ENCODE data around the gene JHY.
"Not testable (repeated sequence)": the region's sequence is repeated elsewhere in the genome, so short reads cannot be mapped to it uniquely, and the experiment has no call there.

Gene JHY

GRCh38 chr11:122853971-122854446, 28.6 kb upstream of the JHY start:
- ATAC-seq (ENCODE audit: insufficient read depth, low read depth) (peak; percentile 73), DNase-seq (peak; percentile 52)
- Histone ChIP-seq H3K4me2 (ENCODE audit: insufficient read depth, low read length) (no peak overlapping the region), H3K27ac (ENCODE audit: low read length) (no peak overlapping the region), H3K27me3 (ENCODE audit: insufficient read depth, low read length, poor library complexity) (peaks cover 4% of the 10 kb centered on the region), H3K36me3 (ENCODE audit: insufficient read depth, low read length) (no peaks in the 10 kb centered on the region), H3K9ac (ENCODE audit: low read depth, low read length) (no peak overlapping the region), H3K4me1 (ENCODE audit: insufficient read depth, low read length) (peaks cover 5% of the 10 kb centered on the region), H3K4me3 (ENCODE audit: low read depth in 1 of 2, low read length in 2 of 2) (no peak overlapping the region), H2AFZ (ENCODE audit: low read depth, low read length) (peak overlapping the region; percentile 64; the same call in 1 of the 2 replicates), H3K79me2 (ENCODE audit: insufficient read depth, low read length) (no peaks in the 10 kb centered on the region), H3K9me3 (ENCODE audit: insufficient read depth, low read length, severe bottlenecking) (no peaks in the 10 kb centered on the region), H4K20me1 (ENCODE audit: insufficient read depth, low read length) (no peaks in the 10 kb centered on the region)
- TF ChIP-seq EZH2 (IDR thresholded peaks at IDR 0.05; ENCODE audit: borderline replicate concordance, low read depth, low read length, severe bottlenecking): no peak
- TF ChIP-seq, protein P1, sequence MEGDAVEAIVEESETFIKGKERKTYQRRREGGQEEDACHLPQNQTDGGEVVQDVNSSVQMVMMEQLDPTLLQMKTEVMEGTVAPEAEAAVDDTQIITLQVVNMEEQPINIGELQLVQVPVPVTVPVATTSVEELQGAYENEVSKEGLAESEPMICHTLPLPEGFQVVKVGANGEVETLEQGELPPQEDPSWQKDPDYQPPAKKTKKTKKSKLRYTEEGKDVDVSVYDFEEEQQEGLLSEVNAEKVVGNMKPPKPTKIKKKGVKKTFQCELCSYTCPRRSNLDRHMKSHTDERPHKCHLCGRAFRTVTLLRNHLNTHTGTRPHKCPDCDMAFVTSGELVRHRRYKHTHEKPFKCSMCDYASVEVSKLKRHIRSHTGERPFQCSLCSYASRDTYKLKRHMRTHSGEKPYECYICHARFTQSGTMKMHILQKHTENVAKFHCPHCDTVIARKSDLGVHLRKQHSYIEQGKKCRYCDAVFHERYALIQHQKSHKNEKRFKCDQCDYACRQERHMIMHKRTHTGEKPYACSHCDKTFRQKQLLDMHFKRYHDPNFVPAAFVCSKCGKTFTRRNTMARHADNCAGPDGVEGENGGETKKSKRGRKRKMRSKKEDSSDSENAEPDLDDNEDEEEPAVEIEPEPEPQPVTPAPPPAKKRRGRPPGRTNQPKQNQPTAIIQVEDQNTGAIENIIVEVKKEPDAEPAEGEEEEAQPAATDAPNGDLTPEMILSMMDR (IDR thresholded peaks at IDR 0.05; ENCODE audit: borderline replicate concordance, extremely low read depth, low read length, poor library complexity, severe bottlenecking): peak; percentile 87

GRCh38 chr11:122861631-122862030, 20.9 kb upstream of the JHY start:
- Histone ChIP-seq H3K4me3 (ENCODE audit: low read depth in 1 of 2, low read length in 2 of 2) (no peak overlapping the region), H3K9ac (ENCODE audit: low read depth, low read length) (no peak overlapping the region), H3K79me2 (ENCODE audit: insufficient read depth, low read length) (no peaks in the 10 kb centered on the region), H4K20me1 (ENCODE audit: insufficient read depth, low read length) (no peaks in the 10 kb centered on the region), H3K27me3 (ENCODE audit: insufficient read depth, low read length, poor library complexity) (peaks cover 18% of the 10 kb centered on the region), H3K27ac (ENCODE audit: low read length) (no peak overlapping the region), H3K4me2 (ENCODE audit: insufficient read depth, low read length) (no peak overlapping the region), H3K36me3 (ENCODE audit: insufficient read depth, low read length) (no peaks in the 10 kb centered on the region), H2AFZ (ENCODE audit: low read depth, low read length) (no peak overlapping the region), H3K4me1 (ENCODE audit: insufficient read depth, low read length) (no peaks in the 10 kb centered on the region), H3K9me3 (ENCODE audit: insufficient read depth, low read length, severe bottlenecking) (no peaks in the 10 kb centered on the region)
- TF ChIP-seq, protein P1 (IDR thresholded peaks at IDR 0.05; ENCODE audit: borderline replicate concordance, extremely low read depth, low read length, poor library complexity, severe bottlenecking): no peak
- no peak for TF ChIP-seq EZH2 (IDR thresholded peaks at IDR 0.05; ENCODE audit: borderline replicate concordance, low read depth, low read length, severe bottlenecking)
- DNase-seq (no peak), ATAC-seq (ENCODE audit: insufficient read depth, low read depth) (no peak)

- H3K27ac ChIP-seq (ENCODE audit: low read length): no peak overlapping the region
- no peak for ATAC-seq (ENCODE audit: insufficient read depth, low read depth)
- H3K4me1 ChIP-seq (ENCODE audit: insufficient read depth, low read length): no peaks in the 10 kb centered on the region
These were observed 20.5 kb upstream of the JHY start for GRCh38 chr11:122862091-122862490.

GRCh38 chr11:122863154-122863553, 19.4 kb upstream of the JHY start:
- not testable (repeated sequence) for H4K20me1 ChIP-seq (ENCODE audit: insufficient read depth, low read length); H3K4me3 ChIP-seq (ENCODE audit: low read depth in 1 of 2, low read length in 2 of 2); H3K9me3 ChIP-seq (ENCODE audit: insufficient read depth, low read length, severe bottlenecking); H3K27ac ChIP-seq (ENCODE audit: low read length); ATAC-seq (ENCODE audit: insufficient read depth, low read depth); H3K9ac ChIP-seq (ENCODE audit: low read depth, low read length); H3K4me1 ChIP-seq (ENCODE audit: insufficient read depth, low read length); H3K79me2 ChIP-seq (ENCODE audit: insufficient read depth, low read length); H2AFZ ChIP-seq (ENCODE audit: low read depth, low read length); DNase-seq; H3K4me2 ChIP-seq (ENCODE audit: insufficient read depth, low read length); H3K36me3 ChIP-seq (ENCODE audit: insufficient read depth, low read length)
- H3K27me3 ChIP-seq (ENCODE audit: insufficient read depth, low read length, poor library complexity): peaks cover 16% of the 10 kb centered on the region

More at GRCh38 chr11:122862091-122862490, 20.5 kb upstream of the JHY start:
- no peak overlapping the region for H3K4me2 ChIP-seq (ENCODE audit: insufficient read depth, low read length)
- no peak overlapping the region for H3K9ac ChIP-seq (ENCODE audit: low read depth, low read length)
- H3K79me2 ChIP-seq (ENCODE audit: insufficient read depth, low read length): no peaks in the 10 kb centered on the region
- H4K20me1 ChIP-seq (ENCODE audit: insufficient read depth, low read length): no peaks in the 10 kb centered on the region
- DNase-seq: no peak
- no peaks in the 10 kb centered on the region for H3K36me3 ChIP-seq (ENCODE audit: insufficient read depth, low read length)
- no peaks in the 10 kb centered on the region for H3K9me3 ChIP-seq (ENCODE audit: insufficient read depth, low read length, severe bottlenecking)
- H3K4me3 ChIP-seq (ENCODE audit: low read depth in 1 of 2, low read length in 2 of 2): no peak overlapping the region
- TF ChIP-seq EZH2 (IDR thresholded peaks at IDR 0.05; ENCODE audit: borderline replicate concordance, low read depth, low read length, severe bottlenecking): no peak
- TF ChIP-seq, protein P1 (IDR thresholded peaks at IDR 0.05; ENCODE audit: borderline replicate concordance, extremely low read depth, low read length, poor library complexity, severe bottlenecking): no peak
- no peak overlapping the region for H2AFZ ChIP-seq (ENCODE audit: low read depth, low read length)
- peaks cover 18% of the 10 kb centered on the region for H3K27me3 ChIP-seq (ENCODE audit: insufficient read depth, low read length, poor library complexity)

Measured in DND-41 (cell line).